ENCODE data around the gene GALNT8. TPM values are rescaled to one million over a fixed set of nuclear protein-coding genes. Genes with fewer than 3 reads are reported as not detected.

Gene GALNT8
- total RNA-seq, 1 donor from 2014 or later: 1.5 TPM

DNA sequence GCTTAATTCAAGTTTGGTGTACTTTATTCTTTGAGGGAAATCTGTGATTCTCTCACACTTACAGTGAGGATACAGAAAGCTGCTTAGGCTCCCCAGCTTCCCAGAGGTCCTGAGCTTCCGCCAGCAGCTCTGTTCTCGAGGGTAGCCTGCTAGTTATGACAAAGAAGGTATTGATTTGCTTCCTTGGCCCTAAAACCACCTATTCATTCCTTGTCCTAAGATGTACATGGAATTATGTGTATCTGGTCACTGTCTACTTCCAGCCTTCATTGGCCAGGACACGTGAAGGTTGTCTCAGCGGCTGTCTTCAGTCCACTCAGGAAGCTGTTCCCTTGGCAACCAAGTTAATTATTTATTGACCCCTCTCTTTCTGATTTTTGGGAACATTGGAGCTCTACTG, 55.7 kb downstream of the GALNT8 start:
- TF ChIP-seq, protein P1, sequence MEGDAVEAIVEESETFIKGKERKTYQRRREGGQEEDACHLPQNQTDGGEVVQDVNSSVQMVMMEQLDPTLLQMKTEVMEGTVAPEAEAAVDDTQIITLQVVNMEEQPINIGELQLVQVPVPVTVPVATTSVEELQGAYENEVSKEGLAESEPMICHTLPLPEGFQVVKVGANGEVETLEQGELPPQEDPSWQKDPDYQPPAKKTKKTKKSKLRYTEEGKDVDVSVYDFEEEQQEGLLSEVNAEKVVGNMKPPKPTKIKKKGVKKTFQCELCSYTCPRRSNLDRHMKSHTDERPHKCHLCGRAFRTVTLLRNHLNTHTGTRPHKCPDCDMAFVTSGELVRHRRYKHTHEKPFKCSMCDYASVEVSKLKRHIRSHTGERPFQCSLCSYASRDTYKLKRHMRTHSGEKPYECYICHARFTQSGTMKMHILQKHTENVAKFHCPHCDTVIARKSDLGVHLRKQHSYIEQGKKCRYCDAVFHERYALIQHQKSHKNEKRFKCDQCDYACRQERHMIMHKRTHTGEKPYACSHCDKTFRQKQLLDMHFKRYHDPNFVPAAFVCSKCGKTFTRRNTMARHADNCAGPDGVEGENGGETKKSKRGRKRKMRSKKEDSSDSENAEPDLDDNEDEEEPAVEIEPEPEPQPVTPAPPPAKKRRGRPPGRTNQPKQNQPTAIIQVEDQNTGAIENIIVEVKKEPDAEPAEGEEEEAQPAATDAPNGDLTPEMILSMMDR (conservative IDR thresholded peaks at IDR 0.05; ENCODE audit: low read depth, low read length): no peak
- no peak for DNase-seq (ENCODE audit: low read depth)
- H3K4me3 ChIP-seq (ENCODE audit: low read depth, low read length): no peak overlapping the region

DNA sequence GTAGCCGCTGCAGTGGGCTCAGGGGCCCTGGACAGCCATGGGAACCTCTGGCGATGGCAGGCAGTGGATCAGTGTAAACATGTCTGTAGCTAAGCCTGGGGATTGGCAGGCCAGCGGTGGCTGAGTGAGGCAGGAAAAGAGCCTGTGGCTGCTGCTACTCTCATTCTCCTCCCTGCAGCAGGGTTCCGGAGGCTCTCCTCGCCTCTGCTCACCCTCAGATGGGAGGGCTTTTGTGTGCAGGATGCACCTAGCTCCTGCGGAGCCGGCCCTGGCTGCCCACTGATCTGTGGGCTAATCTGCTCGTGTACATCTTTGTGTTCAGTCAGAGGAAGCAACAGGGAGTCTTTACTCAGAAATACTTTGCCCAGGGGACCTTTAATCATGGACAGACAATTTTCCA, 59.5 kb downstream of the GALNT8 start:
- TF ChIP-seq, protein P1 (conservative IDR thresholded peaks at IDR 0.05; ENCODE audit: low read depth, low read length): no peak
- DNase-seq (ENCODE audit: low read depth): no peak
- H3K4me3 ChIP-seq (ENCODE audit: low read depth, low read length): no peak overlapping the region

DNA sequence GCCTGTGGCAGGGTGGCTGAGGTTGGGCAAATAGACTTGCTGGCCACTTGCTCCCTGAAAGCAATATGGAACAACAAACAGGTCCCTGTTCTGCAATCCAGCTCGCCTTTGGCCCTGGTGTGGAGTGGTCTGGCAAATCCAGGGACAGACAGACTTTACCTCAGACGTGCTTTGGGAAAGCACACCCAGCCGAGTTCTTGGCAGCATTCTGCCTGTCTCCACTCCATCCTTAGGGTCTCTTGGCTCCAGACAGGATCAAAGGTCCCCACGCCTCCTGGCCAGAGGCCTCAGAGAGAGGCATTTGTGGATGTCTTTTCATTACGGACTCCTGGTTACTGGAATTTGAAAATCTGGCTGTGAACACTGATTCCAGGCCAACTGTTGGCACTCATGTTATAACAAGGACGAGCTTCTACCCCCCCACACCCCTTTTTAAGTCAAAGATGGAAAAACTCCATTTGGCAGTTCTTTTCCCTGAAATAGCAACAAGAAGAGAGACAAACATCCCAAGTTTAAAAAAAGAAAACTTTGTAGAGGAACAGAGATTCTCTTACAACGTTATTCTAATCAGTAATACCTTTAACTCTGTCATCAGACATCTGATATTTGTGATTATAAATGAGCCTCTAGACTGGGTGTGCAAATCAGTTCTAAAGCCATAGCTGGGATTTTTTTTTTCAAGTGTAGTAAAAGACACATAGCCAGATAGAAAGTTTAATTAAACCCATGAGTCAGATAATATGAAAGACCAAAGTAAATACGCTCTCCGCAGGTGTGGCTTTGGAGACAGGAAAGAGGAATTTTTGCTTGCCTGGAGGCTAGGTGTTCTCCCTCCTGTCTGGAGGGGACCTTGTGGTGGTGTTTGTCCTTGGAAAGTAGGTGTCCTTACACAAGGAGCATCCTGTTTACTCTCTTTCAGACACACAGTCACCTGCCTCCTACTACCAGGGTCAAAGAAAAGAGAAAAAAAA, 60.7 kb downstream of the GALNT8 start:
- TF ChIP-seq, protein P1 (conservative IDR thresholded peaks at IDR 0.05; ENCODE audit: low read depth, low read length): no peak
- DNase-seq (ENCODE audit: low read depth): no peak
- no peak overlapping the region for H3K4me3 ChIP-seq (ENCODE audit: low read depth, low read length)

DNA sequence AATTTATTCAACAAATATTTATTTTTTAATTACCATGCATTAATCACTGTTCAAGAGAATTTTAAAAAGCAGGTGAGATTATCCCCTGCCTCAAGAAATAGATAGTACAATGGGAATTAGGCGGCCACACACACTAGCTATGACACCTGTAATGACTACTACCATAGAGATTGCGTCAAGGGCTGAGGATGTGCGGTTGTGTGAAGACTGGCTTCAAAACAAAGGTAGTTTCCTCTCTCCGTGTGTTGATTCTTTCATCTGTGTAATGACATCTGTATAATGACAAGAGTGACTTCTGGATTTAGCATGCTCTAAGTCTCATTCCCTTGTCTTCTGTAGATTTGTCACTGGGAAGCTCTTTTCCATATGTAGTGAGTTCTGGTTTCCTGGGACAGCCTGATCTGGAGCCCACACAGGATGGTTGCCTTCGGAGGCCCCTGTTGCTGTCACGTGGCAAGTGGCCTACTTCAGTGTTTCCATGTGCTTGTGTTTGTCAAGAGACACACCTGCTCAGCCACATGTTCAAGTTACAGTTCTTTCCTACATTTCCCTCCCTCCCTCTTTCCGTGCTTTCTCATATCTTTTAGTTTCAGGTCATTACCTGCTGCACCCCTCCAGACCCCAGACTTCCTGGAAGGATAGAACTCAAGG, 64.3 kb downstream of the GALNT8 start:
- TF ChIP-seq, protein P1 (conservative IDR thresholded peaks at IDR 0.05; ENCODE audit: low read depth, low read length): no peak
- DNase-seq (ENCODE audit: low read depth): no peak
- no peak overlapping the region for H3K4me3 ChIP-seq (ENCODE audit: low read depth, low read length)

DNA sequence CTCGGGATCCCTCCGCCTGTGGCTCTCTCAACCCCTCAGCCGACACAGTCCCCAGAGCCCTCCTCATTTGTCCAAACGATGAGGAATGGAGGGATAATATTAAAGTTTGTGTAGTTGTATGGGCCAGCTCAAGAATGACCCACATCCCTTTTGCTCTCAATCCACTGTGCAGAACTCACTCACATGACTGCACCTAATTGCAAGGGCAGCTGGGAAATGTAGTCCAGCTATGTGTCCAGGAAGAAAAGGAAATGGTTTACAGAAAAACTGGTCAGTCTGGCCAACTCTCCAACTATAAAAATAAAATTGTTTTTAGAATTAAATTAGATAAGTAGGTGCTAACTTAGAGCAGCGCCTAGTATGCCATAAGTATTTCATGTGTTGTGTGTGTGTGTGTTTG, 66.6 kb downstream of the GALNT8 start:
- no peak overlapping the region for H3K4me3 ChIP-seq (ENCODE audit: low read depth, low read length)
- no peak for DNase-seq (ENCODE audit: low read depth)
- TF ChIP-seq, protein P1 (conservative IDR thresholded peaks at IDR 0.05; ENCODE audit: low read depth, low read length): no peak

DNA sequence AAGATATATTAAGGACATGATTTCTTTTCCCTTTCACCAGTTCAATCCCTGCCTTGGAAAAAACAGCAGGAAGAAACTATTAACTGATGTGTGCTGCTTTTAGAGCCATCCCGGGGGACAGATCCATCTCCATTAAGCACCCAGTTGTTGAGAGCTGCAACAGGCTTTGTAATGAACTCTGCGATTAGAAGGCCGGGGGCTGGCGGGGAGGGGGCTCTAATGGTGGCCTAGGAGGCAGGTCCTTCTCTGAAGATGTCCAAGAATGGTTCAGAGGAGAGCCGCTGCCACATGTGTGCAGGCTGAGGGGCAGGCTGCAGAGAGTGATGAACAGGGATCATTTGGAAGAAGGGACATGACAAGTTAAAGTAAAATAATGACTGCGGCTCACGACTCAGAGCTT, 67.8 kb downstream of the GALNT8 start:
- no peak overlapping the region for H3K4me3 ChIP-seq (ENCODE audit: low read depth, low read length)
- DNase-seq (ENCODE audit: low read depth): no peak
- TF ChIP-seq, protein P1 (conservative IDR thresholded peaks at IDR 0.05; ENCODE audit: low read depth, low read length): no peak

Data from epithelial cell of proximal tubule (primary cell).